Measurements from ENCODE around the gene FOXP1.

The FOXP1 gene

DNA sequence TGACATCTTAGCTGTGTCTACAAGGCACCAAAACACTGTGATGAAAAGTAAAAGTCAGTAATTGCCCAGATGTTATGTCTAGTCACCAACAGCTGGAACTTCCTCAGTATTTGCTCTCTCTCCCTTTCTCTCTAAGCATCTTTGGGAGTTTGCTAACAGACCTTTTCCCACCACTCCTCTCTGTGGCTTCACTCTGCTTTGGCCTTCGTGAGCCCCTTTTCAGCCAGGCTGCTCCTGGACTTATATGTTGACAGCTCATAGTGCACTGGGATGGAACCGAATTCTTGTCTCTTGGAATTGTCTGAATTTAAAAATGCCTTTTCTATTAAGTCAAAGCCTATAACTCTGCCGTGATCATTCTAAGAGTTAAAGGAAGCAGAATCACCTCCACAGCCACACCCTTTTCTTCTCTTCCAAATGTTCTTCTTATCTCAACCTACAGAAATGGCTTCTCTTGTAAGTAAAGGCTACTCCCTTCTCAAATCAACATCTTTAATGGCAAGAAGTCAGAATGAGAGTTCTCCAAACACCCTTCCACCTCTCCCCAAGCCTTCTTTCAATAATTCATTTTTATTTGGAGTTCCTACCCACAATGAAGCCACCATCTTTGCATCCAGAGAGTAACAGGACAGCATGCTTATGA is 17.2 kb upstream of the FOXP1 start:
- TF ChIP-seq, protein P1, sequence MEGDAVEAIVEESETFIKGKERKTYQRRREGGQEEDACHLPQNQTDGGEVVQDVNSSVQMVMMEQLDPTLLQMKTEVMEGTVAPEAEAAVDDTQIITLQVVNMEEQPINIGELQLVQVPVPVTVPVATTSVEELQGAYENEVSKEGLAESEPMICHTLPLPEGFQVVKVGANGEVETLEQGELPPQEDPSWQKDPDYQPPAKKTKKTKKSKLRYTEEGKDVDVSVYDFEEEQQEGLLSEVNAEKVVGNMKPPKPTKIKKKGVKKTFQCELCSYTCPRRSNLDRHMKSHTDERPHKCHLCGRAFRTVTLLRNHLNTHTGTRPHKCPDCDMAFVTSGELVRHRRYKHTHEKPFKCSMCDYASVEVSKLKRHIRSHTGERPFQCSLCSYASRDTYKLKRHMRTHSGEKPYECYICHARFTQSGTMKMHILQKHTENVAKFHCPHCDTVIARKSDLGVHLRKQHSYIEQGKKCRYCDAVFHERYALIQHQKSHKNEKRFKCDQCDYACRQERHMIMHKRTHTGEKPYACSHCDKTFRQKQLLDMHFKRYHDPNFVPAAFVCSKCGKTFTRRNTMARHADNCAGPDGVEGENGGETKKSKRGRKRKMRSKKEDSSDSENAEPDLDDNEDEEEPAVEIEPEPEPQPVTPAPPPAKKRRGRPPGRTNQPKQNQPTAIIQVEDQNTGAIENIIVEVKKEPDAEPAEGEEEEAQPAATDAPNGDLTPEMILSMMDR (IDR thresholded peaks at IDR 0.05): no peak
- H3K27me3 ChIP-seq: no peaks in the 10 kb centered on the region
- H3K4me3 ChIP-seq (ENCODE audit: low read depth in 1 of 2, low read length in 1 of 2): no peak overlapping the region
- peaks cover 11 to 18% of the 10 kb centered on the region in 2 experiments for H3K4me1 ChIP-seq (ENCODE audit: control insufficient read depth in 1 of 2, insufficient read depth in 1 of 2, low read depth in 1 of 2, low read length in 1 of 2)
- H3K9me3 ChIP-seq: no peaks in the 10 kb centered on the region
- peak overlapping the region; percentile 37 for H3K27ac ChIP-seq
- no peaks in the 10 kb centered on the region for H3K36me3 ChIP-seq

DNA sequence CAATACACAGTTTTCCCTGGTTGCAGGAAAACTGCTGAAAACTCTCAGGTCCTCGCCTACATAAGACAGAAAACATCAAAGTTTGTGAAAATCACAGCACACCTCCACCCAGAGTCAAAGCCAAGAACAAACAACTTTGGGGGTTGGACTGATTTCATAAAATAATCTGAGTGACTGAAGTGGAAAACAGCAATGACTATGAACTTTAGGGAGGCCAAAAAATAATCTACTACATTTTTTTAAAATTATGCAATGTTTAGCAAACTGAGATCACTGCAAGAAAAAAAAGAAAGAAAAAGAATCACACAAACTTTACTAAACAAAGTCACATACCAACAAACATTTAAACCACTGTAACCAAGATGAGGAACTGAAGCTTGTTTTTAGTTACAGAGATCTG is 15.9 kb upstream of the FOXP1 start:
- Histone ChIP-seq H3K4me1 (ENCODE audit: control insufficient read depth in 1 of 2, insufficient read depth in 1 of 2, low read depth in 1 of 2, low read length in 1 of 2) (peaks cover 11 to 18% of the 10 kb centered on the region in 2 experiments), H3K4me3 (ENCODE audit: low read depth in 1 of 2, low read length in 1 of 2) (no peak overlapping the region), H3K36me3 (no peaks in the 10 kb centered on the region), H3K27ac (no peak overlapping the region), H3K27me3 (no peaks in the 10 kb centered on the region), H3K9me3 (no peaks in the 10 kb centered on the region)
- TF ChIP-seq, protein P1 (IDR thresholded peaks at IDR 0.05): no peak

DNA sequence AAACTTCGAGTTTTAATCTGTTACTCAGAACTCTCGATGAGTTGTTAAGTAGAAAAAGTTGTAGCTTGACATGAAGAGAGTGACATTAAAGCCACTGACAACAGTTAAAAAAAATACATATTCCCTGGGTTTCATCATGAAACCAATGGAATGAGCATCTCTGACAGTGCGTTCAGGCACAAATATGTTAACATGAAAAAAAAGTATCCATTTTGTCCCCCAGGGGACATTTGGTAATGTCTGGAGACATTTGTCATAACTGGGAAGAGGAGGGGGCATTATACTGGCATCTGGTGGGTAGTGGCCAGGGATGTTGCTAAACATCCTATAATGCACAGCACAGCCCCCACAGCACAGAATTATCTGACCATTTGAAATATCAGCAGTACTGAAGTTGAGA is 14.8 kb upstream of the FOXP1 start:
- Histone ChIP-seq H3K9me3 (no peaks in the 10 kb centered on the region), H3K36me3 (no peaks in the 10 kb centered on the region), H3K27ac (no peak overlapping the region), H3K4me1 (ENCODE audit: control insufficient read depth in 1 of 2, insufficient read depth in 1 of 2, low read depth in 1 of 2, low read length in 1 of 2) (peaks cover 14 to 18% of the 10 kb centered on the region in 2 experiments), H3K27me3 (no peaks in the 10 kb centered on the region), H3K4me3 (ENCODE audit: low read depth in 1 of 2, low read length in 1 of 2) (no peak overlapping the region)
- TF ChIP-seq, protein P1 (IDR thresholded peaks at IDR 0.05): no peak

DNA sequence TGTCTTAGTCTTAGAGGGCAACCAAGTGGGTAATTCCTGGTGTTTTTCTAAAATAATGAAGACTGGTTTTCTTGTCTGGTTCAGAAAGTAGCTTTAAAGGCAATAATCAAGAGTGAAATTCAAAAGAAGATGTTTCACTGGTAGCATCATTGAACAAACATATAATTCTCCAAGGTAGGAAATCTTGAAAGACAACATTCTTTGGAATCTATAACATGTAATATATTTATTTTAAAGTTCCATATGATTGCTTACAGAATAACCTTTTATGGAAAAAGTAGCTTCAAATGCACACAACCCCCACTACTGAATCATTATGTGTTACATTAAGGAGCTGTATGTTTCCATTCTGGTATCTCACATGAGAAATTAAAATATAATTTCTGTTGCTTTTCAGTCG is 13.8 kb upstream of the FOXP1 start:
- TF ChIP-seq, protein P1 (IDR thresholded peaks at IDR 0.05): no peak
- Histone ChIP-seq H3K36me3 (no peaks in the 10 kb centered on the region), H3K9me3 (no peaks in the 10 kb centered on the region), H3K4me1 (ENCODE audit: control insufficient read depth in 1 of 2, insufficient read depth in 1 of 2, low read depth in 1 of 2, low read length in 1 of 2) (peaks cover 14 to 18% of the 10 kb centered on the region in 2 experiments), H3K27ac (no peak overlapping the region), H3K27me3 (no peaks in the 10 kb centered on the region), H3K4me3 (ENCODE audit: low read depth in 1 of 2, low read length in 1 of 2) (no peak overlapping the region)

DNA sequence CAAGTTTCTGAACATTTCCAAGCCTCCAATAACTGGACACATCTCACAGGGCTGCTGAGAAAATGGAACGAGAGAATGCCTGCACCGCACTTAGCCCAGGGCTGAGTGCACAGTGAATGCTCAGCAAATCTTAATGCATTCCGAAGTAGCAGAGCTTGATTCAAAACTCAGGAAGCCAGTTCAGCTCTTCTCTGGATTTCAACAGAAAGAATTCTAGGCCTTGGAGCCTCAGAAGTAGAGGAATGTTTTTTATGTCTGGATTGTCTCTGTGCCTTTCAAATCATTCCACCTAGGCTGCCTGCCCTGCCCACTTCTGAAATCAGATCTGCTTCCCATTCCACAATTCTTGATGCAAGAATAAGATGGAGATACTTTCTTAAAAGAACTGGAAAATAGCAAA is 9.6 kb upstream of the FOXP1 start:
- TF ChIP-seq, protein P1 (IDR thresholded peaks at IDR 0.05): no peak
- Histone ChIP-seq H3K36me3 (no peaks in the 10 kb centered on the region), H3K9me3 (no peaks in the 10 kb centered on the region), H3K27me3 (no peaks in the 10 kb centered on the region), H3K4me1 (ENCODE audit: control insufficient read depth in 1 of 2, insufficient read depth in 1 of 2, low read depth in 1 of 2, low read length in 1 of 2) (peaks cover 0 to 3% of the 10 kb centered on the region in 2 experiments), H3K27ac (no peak overlapping the region), H3K4me3 (ENCODE audit: low read depth in 1 of 2, low read length in 1 of 2) (no peak overlapping the region)
